K562 (cell line): Measurements from ENCODE around the gene PTTG1IP. TPM values are rescaled to one million over a fixed set of nuclear protein-coding genes. Genes with fewer than 3 reads are reported as not detected.
A peak's percentile ranks its signal among the peaks of the same experiment; 100 is the strongest.

Experiments used
- ATF7 ChIP-seq: fragments of 450-650 bp; IDR thresholded peaks from 2 replicates; pipeline ENCODE4 v1.7.1; 2014; ENCODE audit warnings: mild to moderate bottlenecking, moderate library complexity
- CC2D1A ChIP-seq: fragments of 450-650 bp; IDR thresholded peaks from 2 replicates; pipeline ENCODE4 v1.6.1; 2017; ENCODE audit warnings: mild to moderate bottlenecking
- HNRNPLL ChIP-seq: fragments of 200-400 bp; formaldehyde crosslinking; IDR thresholded peaks from 2 replicates; pipeline ENCODE4 v1.6.1; 2017; ENCODE audit warnings: low read length, low read depth, mild to moderate bottlenecking; ENCODE audit not compliant: poor library complexity, severe bottlenecking
- KDM2B ChIP-seq: fragments of 250-450 bp; sonication (Bioruptor Pico); IDR thresholded peaks from 2 replicates; pipeline ENCODE4 v1.8.0; 2021; ENCODE audit warnings: mild to moderate bottlenecking, moderate library complexity
- MTF1 ChIP-seq: fragments of 250-450 bp; sonication (Bioruptor Pico); IDR thresholded peaks from 2 replicates; pipeline ENCODE4 v1.9.0; 2021; ENCODE audit warnings: moderate library complexity, mild to moderate bottlenecking, inconsistent platforms, borderline replicate concordance
- POLR2A ChIP-seq: fragments of 450-650 bp; conservative IDR thresholded peaks from 2 replicates; pipeline ENCODE4 v1.6.1; 2016
- TAF1 ChIP-seq: IDR thresholded peaks from 2 replicates; pipeline ENCODE4 v1.6.1; 2011; ENCODE audit warnings: mild to moderate bottlenecking, low read length, moderate library complexity; ENCODE audit not compliant: insufficient read depth, control insufficient read depth, severe bottlenecking; ENCODE audit errors: extremely low read depth
- ZNF444 ChIP-seq: fragments of 250-450 bp; sonication (Bioruptor Pico); IDR thresholded peaks from 2 replicates; pipeline ENCODE4 v1.4.0; 2020; ENCODE audit warnings: mild to moderate bottlenecking, moderate library complexity
- polyA plus RNA-seq, 8 experiments: library from polyadenylated mRNA; depleted of rRNA in 4 of 8; stranded (reverse) in 5 of 8; unstranded in 3 of 8; fragments of >200 nt; fragmentation: Nextera tagmentation in 2 of 8; fragmentation: Illumina TruSeq in 1 of 8; extraction: Ambion mirVana in 2 of 8; extraction: Trizol in 1 of 8; gene quantifications; 2 replicates each; pipeline versions ENCODE4 v1.2.1 to v1.2.3, GENCODE V29; 2011 to 2014; ENCODE audit warnings: inconsistent platforms in 1 of 8, missing spikeins in 1 of 8
- total RNA-seq, 7 experiments: library from RNA; depleted of rRNA in 6 of 7; stranded (reverse); fragments of >200 nt in 6 of 7; fragmentation: Illumina TruSeq in 2 of 7; extraction: Trizol in 2 of 7; gene quantifications; 2 replicates each; pipeline versions ENCODE4 v1.2.1 to v1.2.3, GENCODE V29; 2011 to 2021; ENCODE audit warnings: low replicate concordance in 1 of 7
- TF ChIP-seq, protein P1 (sequence below), 2 experiments: fragments of 450-650 bp; formaldehyde crosslinking in 1 of 2; IDR thresholded peaks; 2 replicates each; pipeline versions ENCODE4 v1.4.0 to v1.6.1; 2014 to 2020; ENCODE audit warnings: mild to moderate bottlenecking in 2 of 2, borderline replicate concordance in 1 of 2, low read depth in 1 of 2
- TF ChIP-seq, protein P2 (sequence below): fragments of 200-800 bp; sonication (Bioruptor generic); IDR thresholded peaks from 2 replicates; pipeline ENCODE4 v1.6.1; 2017; ENCODE audit warnings: missing genetic modification characterization, missing compliant biosample characterization
- TF ChIP-seq, protein P3 (sequence below): fragments of 250-450 bp; sonication (Bioruptor Pico); IDR thresholded peaks from 2 replicates; pipeline ENCODE4 v1.4.0; 2020; ENCODE audit warnings: mild to moderate bottlenecking, moderate library complexity, borderline replicate concordance
- TF ChIP-seq, protein P4 (sequence below), 3 experiments: IDR thresholded peaks in 2 of 3; conservative IDR thresholded peaks in 1 of 3; 2 replicates each; pipeline ENCODE4 v1.5.1; 2011 to 2012; ENCODE audit warnings: low read length in 3 of 3, mild to moderate bottlenecking in 3 of 3, control low read depth in 2 of 3, improper control_type of control experiment in 1 of 3, inconsistent platforms in 1 of 3, low read depth in 1 of 3, mixed read lengths in 1 of 3, moderate library complexity in 1 of 3; ENCODE audit not compliant: insufficient read depth in 2 of 3

PTTG1IP gene
- total and polyA plus RNA-seq, 9 of the 15 experiments (the other 6 are each of a cell fraction or from before 2014, with no cell fraction given), result 5.0 to 99.3 (median 82.4) TPM

DNA sequence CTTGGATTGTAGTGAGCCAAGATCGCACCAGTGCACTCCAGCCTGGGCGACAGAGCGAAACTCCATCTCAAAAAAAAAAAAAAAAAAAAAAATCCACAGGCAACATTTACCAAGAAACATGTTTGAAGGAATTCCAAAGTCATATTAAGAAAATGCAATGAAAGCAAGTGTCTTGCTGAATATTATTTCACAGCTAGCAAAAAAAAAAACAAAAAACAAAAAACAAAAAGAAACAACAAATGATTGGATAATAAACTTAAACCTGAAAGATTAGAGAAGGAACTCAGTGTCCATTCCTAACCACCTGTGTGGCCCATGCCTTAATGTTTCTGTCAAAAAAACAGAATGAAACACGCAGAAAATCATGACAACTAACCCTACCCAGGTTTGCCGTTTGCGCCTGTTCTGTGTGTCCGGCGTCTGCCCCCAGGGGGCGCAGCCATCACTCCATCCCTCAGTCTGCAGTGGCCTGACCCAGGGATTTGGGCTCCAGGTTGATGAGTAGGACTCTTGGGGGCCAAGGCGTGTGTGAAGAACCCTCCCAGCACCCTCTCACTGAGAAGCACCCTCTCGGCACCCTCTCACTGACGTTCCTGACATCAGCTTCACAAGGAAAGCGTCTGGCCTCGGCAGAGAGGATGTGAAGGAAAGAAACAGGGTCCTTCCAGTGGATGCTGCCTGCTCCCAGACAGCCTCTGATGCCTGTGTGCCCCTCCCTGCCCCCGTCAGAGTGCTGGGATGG is 19.2 kb upstream of the PTTG1IP start (continued):
- TF ChIP-seq, protein P1, sequence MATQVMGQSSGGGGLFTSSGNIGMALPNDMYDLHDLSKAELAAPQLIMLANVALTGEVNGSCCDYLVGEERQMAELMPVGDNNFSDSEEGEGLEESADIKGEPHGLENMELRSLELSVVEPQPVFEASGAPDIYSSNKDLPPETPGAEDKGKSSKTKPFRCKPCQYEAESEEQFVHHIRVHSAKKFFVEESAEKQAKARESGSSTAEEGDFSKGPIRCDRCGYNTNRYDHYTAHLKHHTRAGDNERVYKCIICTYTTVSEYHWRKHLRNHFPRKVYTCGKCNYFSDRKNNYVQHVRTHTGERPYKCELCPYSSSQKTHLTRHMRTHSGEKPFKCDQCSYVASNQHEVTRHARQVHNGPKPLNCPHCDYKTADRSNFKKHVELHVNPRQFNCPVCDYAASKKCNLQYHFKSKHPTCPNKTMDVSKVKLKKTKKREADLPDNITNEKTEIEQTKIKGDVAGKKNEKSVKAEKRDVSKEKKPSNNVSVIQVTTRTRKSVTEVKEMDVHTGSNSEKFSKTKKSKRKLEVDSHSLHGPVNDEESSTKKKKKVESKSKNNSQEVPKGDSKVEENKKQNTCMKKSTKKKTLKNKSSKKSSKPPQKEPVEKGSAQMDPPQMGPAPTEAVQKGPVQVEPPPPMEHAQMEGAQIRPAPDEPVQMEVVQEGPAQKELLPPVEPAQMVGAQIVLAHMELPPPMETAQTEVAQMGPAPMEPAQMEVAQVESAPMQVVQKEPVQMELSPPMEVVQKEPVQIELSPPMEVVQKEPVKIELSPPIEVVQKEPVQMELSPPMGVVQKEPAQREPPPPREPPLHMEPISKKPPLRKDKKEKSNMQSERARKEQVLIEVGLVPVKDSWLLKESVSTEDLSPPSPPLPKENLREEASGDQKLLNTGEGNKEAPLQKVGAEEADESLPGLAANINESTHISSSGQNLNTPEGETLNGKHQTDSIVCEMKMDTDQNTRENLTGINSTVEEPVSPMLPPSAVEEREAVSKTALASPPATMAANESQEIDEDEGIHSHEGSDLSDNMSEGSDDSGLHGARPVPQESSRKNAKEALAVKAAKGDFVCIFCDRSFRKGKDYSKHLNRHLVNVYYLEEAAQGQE (IDR thresholded peaks at IDR 0.05; ENCODE audit: borderline replicate concordance), result peak; percentile 74
- TF ChIP-seq, protein P1 (CRISPR knock-in tag; IDR thresholded peaks at IDR 0.05; ENCODE audit: low read depth), result no peak
- TF ChIP-seq TAF1, result no peak
- peak; percentile 26; the same call in 1 of the 2 replicates for TF ChIP-seq ATF7
- TF ChIP-seq, protein P2, sequence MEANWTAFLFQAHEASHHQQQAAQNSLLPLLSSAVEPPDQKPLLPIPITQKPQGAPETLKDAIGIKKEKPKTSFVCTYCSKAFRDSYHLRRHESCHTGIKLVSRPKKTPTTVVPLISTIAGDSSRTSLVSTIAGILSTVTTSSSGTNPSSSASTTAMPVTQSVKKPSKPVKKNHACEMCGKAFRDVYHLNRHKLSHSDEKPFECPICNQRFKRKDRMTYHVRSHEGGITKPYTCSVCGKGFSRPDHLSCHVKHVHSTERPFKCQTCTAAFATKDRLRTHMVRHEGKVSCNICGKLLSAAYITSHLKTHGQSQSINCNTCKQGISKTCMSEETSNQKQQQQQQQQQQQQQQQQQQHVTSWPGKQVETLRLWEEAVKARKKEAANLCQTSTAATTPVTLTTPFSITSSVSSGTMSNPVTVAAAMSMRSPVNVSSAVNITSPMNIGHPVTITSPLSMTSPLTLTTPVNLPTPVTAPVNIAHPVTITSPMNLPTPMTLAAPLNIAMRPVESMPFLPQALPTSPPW (CRISPR knock-in tag), result no peak
- peak; percentile 35 for TF ChIP-seq HNRNPLL
- TF ChIP-seq, protein P3, sequence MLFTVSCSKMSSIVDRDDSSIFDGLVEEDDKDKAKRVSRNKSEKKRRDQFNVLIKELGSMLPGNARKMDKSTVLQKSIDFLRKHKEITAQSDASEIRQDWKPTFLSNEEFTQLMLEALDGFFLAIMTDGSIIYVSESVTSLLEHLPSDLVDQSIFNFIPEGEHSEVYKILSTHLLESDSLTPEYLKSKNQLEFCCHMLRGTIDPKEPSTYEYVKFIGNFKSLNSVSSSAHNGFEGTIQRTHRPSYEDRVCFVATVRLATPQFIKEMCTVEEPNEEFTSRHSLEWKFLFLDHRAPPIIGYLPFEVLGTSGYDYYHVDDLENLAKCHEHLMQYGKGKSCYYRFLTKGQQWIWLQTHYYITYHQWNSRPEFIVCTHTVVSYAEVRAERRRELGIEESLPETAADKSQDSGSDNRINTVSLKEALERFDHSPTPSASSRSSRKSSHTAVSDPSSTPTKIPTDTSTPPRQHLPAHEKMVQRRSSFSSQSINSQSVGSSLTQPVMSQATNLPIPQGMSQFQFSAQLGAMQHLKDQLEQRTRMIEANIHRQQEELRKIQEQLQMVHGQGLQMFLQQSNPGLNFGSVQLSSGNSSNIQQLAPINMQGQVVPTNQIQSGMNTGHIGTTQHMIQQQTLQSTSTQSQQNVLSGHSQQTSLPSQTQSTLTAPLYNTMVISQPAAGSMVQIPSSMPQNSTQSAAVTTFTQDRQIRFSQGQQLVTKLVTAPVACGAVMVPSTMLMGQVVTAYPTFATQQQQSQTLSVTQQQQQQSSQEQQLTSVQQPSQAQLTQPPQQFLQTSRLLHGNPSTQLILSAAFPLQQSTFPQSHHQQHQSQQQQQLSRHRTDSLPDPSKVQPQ (CRISPR knock-in tag), result no peak
- no peak for TF ChIP-seq MTF1 (CRISPR knock-in tag)
- no peak for TF ChIP-seq CC2D1A
- no peak for TF ChIP-seq ZNF444
- no peak for TF ChIP-seq KDM2B (CRISPR knock-in tag)
- TF ChIP-seq, protein P4, sequence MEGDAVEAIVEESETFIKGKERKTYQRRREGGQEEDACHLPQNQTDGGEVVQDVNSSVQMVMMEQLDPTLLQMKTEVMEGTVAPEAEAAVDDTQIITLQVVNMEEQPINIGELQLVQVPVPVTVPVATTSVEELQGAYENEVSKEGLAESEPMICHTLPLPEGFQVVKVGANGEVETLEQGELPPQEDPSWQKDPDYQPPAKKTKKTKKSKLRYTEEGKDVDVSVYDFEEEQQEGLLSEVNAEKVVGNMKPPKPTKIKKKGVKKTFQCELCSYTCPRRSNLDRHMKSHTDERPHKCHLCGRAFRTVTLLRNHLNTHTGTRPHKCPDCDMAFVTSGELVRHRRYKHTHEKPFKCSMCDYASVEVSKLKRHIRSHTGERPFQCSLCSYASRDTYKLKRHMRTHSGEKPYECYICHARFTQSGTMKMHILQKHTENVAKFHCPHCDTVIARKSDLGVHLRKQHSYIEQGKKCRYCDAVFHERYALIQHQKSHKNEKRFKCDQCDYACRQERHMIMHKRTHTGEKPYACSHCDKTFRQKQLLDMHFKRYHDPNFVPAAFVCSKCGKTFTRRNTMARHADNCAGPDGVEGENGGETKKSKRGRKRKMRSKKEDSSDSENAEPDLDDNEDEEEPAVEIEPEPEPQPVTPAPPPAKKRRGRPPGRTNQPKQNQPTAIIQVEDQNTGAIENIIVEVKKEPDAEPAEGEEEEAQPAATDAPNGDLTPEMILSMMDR (IDR thresholded peaks at IDR 0.05 in 2 of 3, conservative IDR thresholded peaks at IDR 0.05 in 1 of 3; ENCODE audit: insufficient read depth in 2 of 3, low read depth in 1 of 3, low read length in 3 of 3), result peak; percentile 87 to 98 (median 87)
- no peak for TF ChIP-seq POLR2A
